IMR-90 (cell line): ENCODE data around the gene ARPC1A. TPM values are rescaled to one million over a fixed set of nuclear protein-coding genes. Genes with fewer than 3 reads are reported as not detected.

ENCODE experiments used
- ATAC-seq: fragments of 200-7000 bp; cut with Tn5 transposase; 2 replicates; pipeline ENCODE4 v1.9.1; 2020; ENCODE audit warnings: low read depth, mild to moderate bottlenecking, moderate library complexity
- BruUV-seq: library from RNA; stranded (reverse); fragments of 400-500 nt; replicated peaks from 2 replicates; lab custom pipeline; 2021; lab: Mats Ljungman, UMichigan
- CTCF ChIA-PET: fragments of 300-600 bp; formaldehyde crosslinking; extraction: SDS; loops from one replicate; lab custom pipeline; 2021; ENCODE audit warnings: antibody characterized with exemption; lab: Yijun Ruan, JAX
- POLR2A ChIA-PET: fragments of 300-600 bp; sonication (Branson Sonifier 250); formaldehyde crosslinking; loops from one replicate; lab custom pipeline; 2022; ENCODE audit warnings: antibody characterized with exemption; ENCODE audit not compliant: unreplicated experiment; lab: Charles Lee
- DNase-seq: peaks from one replicate; pipeline ENCODE4 v3.0.0; 2013
- H2AFZ ChIP-seq: replicated peaks from 2 replicates; pipeline ENCODE3; 2013; ENCODE audit warnings: low read length, mild to moderate bottlenecking; ENCODE audit not compliant: poor library complexity
- H2AK5ac ChIP-seq: 2 replicates; pipeline ENCODE4 v1.6.1; 2013; ENCODE audit warnings: low read depth, low read length, inconsistent platforms
- H2AK9ac ChIP-seq: replicated peaks from 2 replicates; pipeline ENCODE3; 2013; ENCODE audit warnings: mild to moderate bottlenecking, low read depth, low read length, moderate library complexity; ENCODE audit not compliant: poor library complexity
- H2BK120ac ChIP-seq: 2 replicates; pipeline ENCODE4 v1.6.1; 2013; ENCODE audit warnings: low read depth, low read length, inconsistent platforms
- H2BK15ac ChIP-seq: 3 replicates; pipeline ENCODE4 v1.6.1; 2013; ENCODE audit warnings: low read depth, low read length, inconsistent platforms
- H2BK20ac ChIP-seq: 2 replicates; pipeline ENCODE4 v1.6.1; 2013; ENCODE audit warnings: low read depth, mild to moderate bottlenecking, inconsistent platforms, low read length, moderate library complexity
- H2BK5ac ChIP-seq: 2 replicates; pipeline ENCODE4 v1.6.1; 2013; ENCODE audit warnings: mild to moderate bottlenecking, low read depth, low read length, inconsistent platforms; ENCODE audit not compliant: poor library complexity, severe bottlenecking
- H3K14ac ChIP-seq: replicated peaks from 2 replicates; pipeline ENCODE4 v1.6.1; 2013; ENCODE audit warnings: low read depth, low read length, inconsistent platforms
- H3K18ac ChIP-seq: 2 replicates; pipeline ENCODE4 v1.6.1; 2013; ENCODE audit warnings: low read depth, low read length, control low read depth
- H3K23ac ChIP-seq: 2 replicates; pipeline ENCODE4 v1.6.1; 2013; ENCODE audit warnings: low read depth, low read length, inconsistent platforms
- H3K27ac ChIP-seq: 2 replicates; pipeline ENCODE4 v1.5.1; 2013; ENCODE audit warnings: mild to moderate bottlenecking, control low read depth, low read length; ENCODE audit not compliant: insufficient read depth
- H3K27me3 ChIP-seq: 2 replicates; pipeline ENCODE4 v1.6.1; 2013; ENCODE audit warnings: low read length; ENCODE audit not compliant: control insufficient read depth, insufficient read depth
- H3K36me3 ChIP-seq: 2 replicates; pipeline ENCODE4 v1.6.1; 2013; ENCODE audit warnings: low read length, mixed read lengths; ENCODE audit not compliant: control insufficient read depth, insufficient read depth
- H3K4ac ChIP-seq: 2 replicates; pipeline ENCODE4 v1.6.1; 2013; ENCODE audit warnings: low read depth, low read length, inconsistent platforms
- H3K4me1 ChIP-seq: 2 replicates; pipeline ENCODE4 v1.6.1; 2013; ENCODE audit warnings: low read length, mixed read lengths; ENCODE audit not compliant: control insufficient read depth, insufficient read depth
- H3K4me2 ChIP-seq: 2 replicates; pipeline ENCODE4 v1.6.1; 2013; ENCODE audit warnings: low read depth, mild to moderate bottlenecking, control low read depth, low read length, moderate library complexity
- H3K4me3 ChIP-seq: 2 replicates; pipeline ENCODE4 v1.5.1; 2013; ENCODE audit warnings: low read depth, mild to moderate bottlenecking, control low read depth, low read length, moderate library complexity; ENCODE audit not compliant: insufficient read depth
- H3K56ac ChIP-seq: 2 replicates; pipeline ENCODE4 v1.6.1; 2013; ENCODE audit warnings: low read length, inconsistent platforms; ENCODE audit not compliant: insufficient read depth; ENCODE audit errors: extremely low read depth
- H3K79me1 ChIP-seq, 2 experiments: 2 replicates each; pipeline ENCODE4 v1.6.1; 2013; ENCODE audit warnings: low read length in 2 of 2, inconsistent platforms in 1 of 2, low read depth in 1 of 2
- H3K9ac ChIP-seq: 2 replicates; pipeline ENCODE4 v1.6.1; 2013; ENCODE audit warnings: low read depth, low read length, control low read depth
- H3K9me1 ChIP-seq: 2 replicates; pipeline ENCODE4 v1.6.1; 2013; ENCODE audit warnings: low read length, inconsistent platforms; ENCODE audit not compliant: insufficient read depth
- H3K9me3 ChIP-seq: 2 replicates; pipeline ENCODE4 v1.6.1; 2013; ENCODE audit warnings: low read length; ENCODE audit not compliant: control insufficient read depth, insufficient read depth
- H4K20me1 ChIP-seq: 2 replicates; pipeline ENCODE4 v1.6.1; 2013; ENCODE audit warnings: low read length, inconsistent platforms; ENCODE audit not compliant: insufficient read depth
- H4K5ac ChIP-seq: 2 replicates; pipeline ENCODE4 v1.6.1; 2013; ENCODE audit warnings: mild to moderate bottlenecking, low read depth, low read length, control low read depth
- H4K8ac ChIP-seq, 2 experiments: 2 replicates each; pipeline ENCODE4 v1.6.1; 2013; ENCODE audit warnings: low read depth in 2 of 2, low read length in 2 of 2, control low read depth in 1 of 2, inconsistent platforms in 1 of 2
- H4K91ac ChIP-seq: 2 replicates; pipeline ENCODE4 v1.6.1; 2013; ENCODE audit warnings: low read depth, low read length, inconsistent platforms; ENCODE audit not compliant: insufficient read depth
- CTCF ChIP-seq: conservative IDR thresholded peaks from 2 replicates; pipeline ENCODE4 v1.5.1; 2012; ENCODE audit warnings: mild to moderate bottlenecking, low read depth, low read length, improper control_type of control experiment
- WGBS, 2 experiments: methylation state at CpG; one replicate each; pipeline versions ENCODE4 v1.1.5 to v1.1.7; 2013; ENCODE audit warnings: missing lambda C conversion rate in 2 of 2; ENCODE audit not compliant: insufficient read length in 1 of 2; ENCODE audit errors: extremely low coverage in 2 of 2; 5-methylcytosine and 5-hydroxymethylcytosine counted together
- dilution Hi-C: fragments of 300-500 bp; cut with HindIII; formaldehyde crosslinking; loops from one replicate; pipeline ENCODE4 v1.14.3; 2018; ENCODE audit warnings: low sequenced_read_pairs; ENCODE audit not compliant: unreplicated experiment
- in situ Hi-C: fragments of 300-500 bp; cut with MboI; formaldehyde crosslinking; loops from 3 replicates; pipeline ENCODE4 v1.14.3; 2019; ENCODE audit warnings: low sequenced_read_pairs, inconsistent platforms, mixed read lengths
- intact Hi-C: fragments of 100-400 bp; cut with micrococcal nuclease; formaldehyde crosslinking; loops from 2 replicates; pipeline ENCODE4 v1.10.0; 2022
- polyA plus RNA-seq, 3 experiments: library from polyadenylated mRNA; depleted of rRNA; stranded (reverse); fragments of >200 nt; gene quantifications; 2 replicates each; pipeline ENCODE4 v1.2.3, GENCODE V29; 2012; ENCODE audit warnings: low replicate concordance in 1 of 3
- total RNA-seq: library from RNA; depleted of rRNA; stranded (reverse); fragments of >200 nt; gene quantifications from 2 replicates; pipeline ENCODE4 v1.2.3, GENCODE V29; 2012
- TF ChIP-seq, protein P1 (sequence below): fragments of 150-350 bp; IDR thresholded peaks from 2 replicates; pipeline ENCODE4 v1.6.1; 2017; ENCODE audit warnings: mild to moderate bottlenecking, antibody characterized with exemption, low read length, low read depth

The ARPC1A gene
- total and polyA plus RNA-seq, 2 of the 4 experiments (the other 2 are of a cell fraction): 253 to 327 TPM

DNA sequence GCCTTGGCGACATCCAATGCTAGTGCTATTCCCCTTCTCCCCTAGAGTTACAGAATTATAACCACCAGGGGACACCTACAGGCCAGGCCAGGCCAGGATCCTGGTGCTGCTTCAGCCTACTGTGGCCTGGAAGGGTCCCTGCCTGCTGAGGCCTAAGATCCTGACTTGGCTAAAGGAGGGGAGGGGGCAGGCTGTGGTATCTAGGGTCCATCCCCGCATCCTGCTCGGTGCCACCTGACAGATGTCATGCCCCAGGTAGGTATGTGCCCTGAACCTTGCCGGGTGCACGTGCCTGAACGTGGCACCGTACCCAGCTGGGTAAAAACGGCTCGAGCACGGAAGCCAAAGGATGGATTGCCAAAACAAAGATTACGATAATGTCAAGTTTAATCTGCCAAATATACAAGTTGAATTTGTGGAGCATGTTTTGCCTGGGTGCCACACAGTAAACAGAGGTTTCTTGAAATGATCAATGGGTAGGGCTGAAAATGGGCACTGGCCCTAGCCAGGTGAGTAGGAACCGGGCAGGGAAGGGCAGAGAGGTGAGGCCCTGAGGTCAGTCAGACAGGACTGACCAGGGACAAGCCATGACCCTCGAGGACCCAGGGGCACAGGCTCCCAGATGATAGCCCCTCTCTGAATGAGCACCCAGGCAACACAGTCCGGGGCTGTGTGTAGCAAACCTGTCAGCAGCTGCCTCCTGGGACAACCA lies 70.1 kb downstream of the ARPC1A start:
- peaks cover 74% of the 10 kb centered on the region for H4K20me1 ChIP-seq
- no peak overlapping the region for H3K27ac ChIP-seq
- H2AK9ac ChIP-seq: no peak overlapping the region
- BruUV-seq: TSS peak; percentile 97
- no peak for ATAC-seq
- DNase-seq: no peak
- 92% methylated on average over 13 of the region's 14 CpGs; no CpG with 5 or more reads in 1 of the 2 experiments for WGBS, 2 experiments
- H3K36me3 ChIP-seq: peaks cover 78% of the 10 kb centered on the region
- no peak overlapping the region for H3K18ac ChIP-seq
- ChIA-PET POLR2A (no interaction called here), CTCF (no interaction called here)
- H3K23ac ChIP-seq: no peak overlapping the region
- H3K4ac ChIP-seq: no peak overlapping the region
- no peak overlapping the region for H3K4me2 ChIP-seq
- in situ Hi-C loops: no loop called here
- H4K91ac ChIP-seq: no peak overlapping the region
- no peaks in the 10 kb centered on the region for H3K27me3 ChIP-seq
- H2AK5ac ChIP-seq: no peak overlapping the region
- TF ChIP-seq, protein P1, sequence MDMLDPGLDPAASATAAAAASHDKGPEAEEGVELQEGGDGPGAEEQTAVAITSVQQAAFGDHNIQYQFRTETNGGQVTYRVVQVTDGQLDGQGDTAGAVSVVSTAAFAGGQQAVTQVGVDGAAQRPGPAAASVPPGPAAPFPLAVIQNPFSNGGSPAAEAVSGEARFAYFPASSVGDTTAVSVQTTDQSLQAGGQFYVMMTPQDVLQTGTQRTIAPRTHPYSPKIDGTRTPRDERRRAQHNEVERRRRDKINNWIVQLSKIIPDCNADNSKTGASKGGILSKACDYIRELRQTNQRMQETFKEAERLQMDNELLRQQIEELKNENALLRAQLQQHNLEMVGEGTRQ: no peak
- TF ChIP-seq CTCF: 0 out of 2 replicates have a peak, but pooled peaks have one; percentile 5
- peaks cover 9% of the 10 kb centered on the region for H3K4me1 ChIP-seq
- peaks cover 8 to 61% of the 10 kb centered on the region in 2 experiments for H3K79me1 ChIP-seq
- intact Hi-C loops: no loop called here
- no peak overlapping the region for H3K9ac ChIP-seq
- H3K14ac ChIP-seq: no peak overlapping the region
- H4K8ac ChIP-seq: no peak overlapping the region
- peaks cover 3% of the 10 kb centered on the region for H3K9me1 ChIP-seq
- no peak overlapping the region for H3K4me3 ChIP-seq
- no peak overlapping the region for H2AFZ ChIP-seq
- no peak overlapping the region for H3K56ac ChIP-seq
- H2BK15ac ChIP-seq: no peak overlapping the region
- no peak overlapping the region for H2BK120ac ChIP-seq
- H4K5ac ChIP-seq: no peak overlapping the region
- dilution Hi-C loops: no loop called here
- no peak overlapping the region for H2BK5ac ChIP-seq
- no peaks in the 10 kb centered on the region for H3K9me3 ChIP-seq
- no peak overlapping the region for H2BK20ac ChIP-seq
